KMS-11 (cell line): ENCODE measurements around the gene HSH2D.

ENCODE experiments used
- H2AFZ ChIP-seq: fragments of 200-600 bp; sonication (generic); 2 replicates; pipeline ENCODE4 v1.6.1; 2016; ENCODE audit warnings: antibody characterized with exemption, mixed run types, low read depth
- H3K27ac ChIP-seq: fragments of 200-600 bp; sonication (generic); 2 replicates; pipeline ENCODE4 v1.6.1; 2016; ENCODE audit warnings: mild to moderate bottlenecking, mixed run types
- H3K27me3 ChIP-seq: fragments of 200-600 bp; sonication (generic); 2 replicates; pipeline ENCODE4 v1.6.1; 2017; ENCODE audit warnings: mild to moderate bottlenecking, low read depth, mixed run types, moderate library complexity; ENCODE audit not compliant: insufficient read depth
- H3K36me3 ChIP-seq: fragments of 200-600 bp; sonication (generic); 2 replicates; pipeline ENCODE4 v1.6.1; 2017; ENCODE audit warnings: mild to moderate bottlenecking, mixed run types; ENCODE audit not compliant: insufficient read depth
- H3K4me1 ChIP-seq: fragments of 200-600 bp; sonication (generic); 2 replicates; pipeline ENCODE4 v1.6.1; 2016; ENCODE audit warnings: mild to moderate bottlenecking, low read depth, mixed run types; ENCODE audit not compliant: poor library complexity, severe bottlenecking
- H3K4me2 ChIP-seq: fragments of 200-600 bp; sonication (generic); 2 replicates; pipeline ENCODE4 v1.7.0; 2016; ENCODE audit warnings: mild to moderate bottlenecking, mixed run types
- H3K4me3 ChIP-seq: fragments of 200-600 bp; sonication (generic); IDR thresholded peaks from 2 replicates; pipeline ENCODE4 v1.6.1; 2017; ENCODE audit warnings: low read depth, low read length, mixed read lengths; ENCODE audit not compliant: insufficient read depth
- H3K79me2 ChIP-seq: fragments of 200-600 bp; sonication (generic); 2 replicates; pipeline ENCODE4 v1.6.1; 2016; ENCODE audit warnings: low read depth, mixed run types; ENCODE audit not compliant: insufficient read depth
- H3K9ac ChIP-seq: fragments of 200-600 bp; sonication (generic); 2 replicates; pipeline ENCODE4 v1.6.1; 2016; ENCODE audit warnings: mild to moderate bottlenecking, mixed run types
- H4K20me1 ChIP-seq: fragments of 200-600 bp; sonication (generic); 2 replicates; pipeline ENCODE4 v1.6.1; 2016; ENCODE audit warnings: mild to moderate bottlenecking, mixed run types; ENCODE audit not compliant: insufficient read depth
- CTCF ChIP-seq: fragments of 200-600 bp; sonication (generic); conservative IDR thresholded peaks from 2 replicates; pipeline ENCODE4 v1.6.1; 2017; ENCODE audit warnings: low read depth, mild to moderate bottlenecking, antibody characterized with exemption, low read length, moderate library complexity, mixed read lengths

HSH2D gene

GRCh38 chr19:16160445-16160942, 17.0 kb downstream of the HSH2D start:
- H3K4me3 ChIP-seq, result no peak overlapping the region
- H3K4me2 ChIP-seq, result no peak overlapping the region
- H3K79me2 ChIP-seq, result no peaks in the 10 kb centered on the region
- no peak overlapping the region for H3K9ac ChIP-seq
- H3K36me3 ChIP-seq, result no peaks in the 10 kb centered on the region
- no peak overlapping the region for H3K27ac ChIP-seq
- no peaks in the 10 kb centered on the region for H4K20me1 ChIP-seq
- H2AFZ ChIP-seq, result no peak overlapping the region
- peaks cover 4% of the 10 kb centered on the region for H3K4me1 ChIP-seq
- no peak for TF ChIP-seq CTCF
- no peaks in the 10 kb centered on the region for H3K27me3 ChIP-seq

DNA sequence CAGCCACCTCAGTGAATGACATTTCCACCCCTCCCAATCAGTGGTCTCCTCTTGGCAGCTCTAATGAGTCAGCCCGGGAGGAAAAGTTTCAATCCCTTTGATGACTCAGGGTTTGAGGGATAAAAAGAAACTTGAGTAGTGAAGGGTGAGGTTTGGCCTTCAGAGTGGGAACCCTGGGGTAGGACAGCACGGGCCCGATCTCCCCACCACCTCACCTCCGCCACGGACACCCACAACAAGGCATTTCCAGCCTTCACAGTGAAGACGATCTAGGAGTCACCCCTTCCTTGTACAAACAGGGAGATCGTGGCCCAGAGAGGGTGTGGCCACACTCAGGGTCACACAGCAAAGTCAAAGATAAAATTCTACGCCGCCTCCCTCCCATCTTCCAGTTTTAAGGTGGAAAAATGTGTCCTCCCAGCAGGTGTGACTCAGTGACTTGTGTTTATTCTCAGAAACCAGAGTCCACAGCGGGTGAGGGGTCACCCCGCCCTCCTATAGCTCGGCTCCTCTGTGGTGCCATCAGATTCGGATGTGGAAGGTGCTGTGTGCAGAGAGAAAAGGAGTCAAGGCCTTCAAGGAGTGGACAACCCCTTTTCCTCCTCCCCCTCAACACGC, 17.6 kb downstream of the HSH2D start:
- Histone ChIP-seq H3K9ac (no peak overlapping the region), H2AFZ (no peak overlapping the region), H3K79me2 (no peaks in the 10 kb centered on the region), H3K27me3 (no peaks in the 10 kb centered on the region), H3K4me3 (no peak overlapping the region), H3K27ac (no peak overlapping the region), H3K4me2 (no peak overlapping the region), H3K36me3 (no peaks in the 10 kb centered on the region), H3K4me1 (no peaks in the 10 kb centered on the region), H4K20me1 (no peaks in the 10 kb centered on the region)
- TF ChIP-seq CTCF, result no peak

DNA sequence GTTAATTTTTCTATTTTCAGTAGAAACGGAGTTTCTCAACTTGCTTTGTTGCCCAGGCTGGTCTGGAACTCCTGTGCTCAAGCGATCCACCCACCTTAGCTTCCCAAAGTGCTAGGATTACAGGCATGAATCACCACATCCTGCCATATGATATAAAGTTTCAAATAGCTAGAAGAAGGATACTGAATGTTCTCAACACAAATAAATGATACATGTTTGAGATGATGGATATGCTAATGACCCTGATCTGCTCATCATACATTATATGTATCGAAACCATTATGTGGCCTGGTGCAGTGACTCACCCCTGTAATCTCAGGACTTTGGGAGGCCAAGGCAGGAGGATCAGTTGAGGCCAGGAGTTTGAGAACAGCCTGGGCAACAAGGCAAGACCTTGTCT, 18.4 kb downstream of the HSH2D start:
- no peak for TF ChIP-seq CTCF
- Histone ChIP-seq H3K27ac (no peak overlapping the region), H3K4me3 (no peak overlapping the region), H2AFZ (no peak overlapping the region), H3K9ac (no peak overlapping the region), H3K4me1 (no peaks in the 10 kb centered on the region), H3K4me2 (no peak overlapping the region), H3K27me3 (no peaks in the 10 kb centered on the region), H4K20me1 (no peaks in the 10 kb centered on the region), H3K79me2 (no peaks in the 10 kb centered on the region), H3K36me3 (no peaks in the 10 kb centered on the region)

DNA sequence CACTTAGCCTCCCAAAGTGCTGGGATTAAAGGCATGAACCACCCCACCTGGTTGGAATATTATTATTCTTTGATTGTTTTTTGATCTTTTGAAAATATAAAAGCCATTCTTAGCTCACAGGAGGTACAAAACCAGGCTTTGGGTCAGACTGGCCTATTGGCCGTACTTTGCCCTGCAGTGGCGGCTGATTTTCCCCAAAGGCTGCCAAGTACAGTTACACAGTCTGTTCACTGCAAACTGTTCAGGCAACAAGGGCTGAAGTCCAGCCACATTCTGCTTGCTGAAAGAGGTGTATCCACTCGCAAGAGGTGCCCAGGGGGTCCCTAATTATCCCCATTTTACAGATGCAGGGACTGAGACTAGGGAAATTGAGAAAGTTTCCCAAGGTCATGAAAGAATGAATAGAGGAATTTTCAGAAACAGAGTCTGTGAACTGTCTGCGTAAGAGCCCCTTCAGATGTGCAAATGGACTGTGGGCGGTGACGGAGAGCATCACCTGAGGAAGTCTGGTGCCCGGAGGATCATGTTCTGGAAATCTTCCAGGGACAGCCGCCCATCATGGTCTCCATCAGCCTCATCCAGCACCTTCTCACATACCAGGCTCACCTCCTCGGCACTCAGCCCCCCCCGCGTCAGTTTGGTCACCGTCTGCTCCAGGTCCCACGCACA, 20.9 kb downstream of the HSH2D start:
- no peak overlapping the region for H3K27ac ChIP-seq
- H3K4me3 ChIP-seq, result no peak overlapping the region
- no peak overlapping the region for H3K4me2 ChIP-seq
- TF ChIP-seq CTCF, result no peak
- no peak overlapping the region for H3K9ac ChIP-seq
- H2AFZ ChIP-seq, result no peak overlapping the region
- H3K4me1 ChIP-seq, result no peaks in the 10 kb centered on the region
- H3K36me3 ChIP-seq, result no peaks in the 10 kb centered on the region
- H3K79me2 ChIP-seq, result no peaks in the 10 kb centered on the region
- no peaks in the 10 kb centered on the region for H3K27me3 ChIP-seq
- H4K20me1 ChIP-seq, result no peaks in the 10 kb centered on the region
